NCI-H1694 treated with DMSO at 0.1 percent for 48 hours (cell line): Measurements from ENCODE around the gene STX1A.
A peak's percentile ranks its signal among the peaks of the same experiment; 100 is the strongest.

ENCODE experiments used
- DNase-seq: peaks from one replicate; lab custom pipeline; 2025; lab: John Stamatoyannopoulos, UW

Gene STX1A

GRCh38 chr7:73707045-73707631 is 12.3 kb downstream of the STX1A start:
- DNase-seq, result peak; percentile 85

DNA sequence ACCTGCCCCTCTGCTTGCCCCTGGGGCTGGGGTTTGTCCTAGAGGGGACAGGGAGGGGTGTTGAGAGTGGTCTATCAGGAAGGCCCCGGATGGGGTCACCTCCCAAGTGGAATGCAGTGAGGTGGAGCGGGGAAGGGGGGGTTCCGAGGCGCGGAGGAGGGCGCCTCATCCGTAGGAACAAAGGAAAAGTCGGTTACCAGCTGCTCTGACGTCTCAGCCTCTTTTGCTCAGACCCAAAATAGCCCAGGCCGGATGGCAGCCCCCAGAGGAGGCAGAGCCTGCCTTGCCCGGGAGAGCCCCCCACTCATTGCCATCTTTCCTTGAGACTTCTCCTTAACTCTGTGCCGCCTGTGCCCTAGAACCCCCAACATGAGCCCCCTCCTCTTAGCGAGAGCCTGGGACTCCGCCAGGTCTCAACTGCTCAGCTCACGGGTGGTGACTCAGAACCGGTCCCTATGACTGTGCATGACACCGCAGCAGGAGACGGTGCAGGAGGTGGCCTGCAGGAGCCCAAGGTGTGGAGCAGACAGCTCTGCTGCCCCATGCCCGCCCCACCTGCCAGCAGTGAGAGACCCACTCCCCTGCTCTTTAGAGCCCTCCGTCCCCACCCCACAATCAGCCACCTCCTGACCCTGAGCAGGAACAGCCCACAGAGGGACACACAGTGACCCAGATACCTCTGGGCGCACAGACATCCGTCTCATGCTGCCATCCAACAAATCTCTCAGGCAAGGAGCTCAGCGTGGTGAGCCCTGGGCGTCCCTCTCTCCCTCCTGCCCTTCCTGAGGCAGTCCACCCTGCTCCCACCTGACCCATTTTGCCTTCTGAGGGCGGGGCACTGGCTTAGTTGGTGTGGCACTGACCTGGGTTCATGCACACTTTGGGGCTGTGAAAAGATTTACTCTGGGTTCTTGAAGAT is 13.1 kb downstream of the STX1A start:
- DNase-seq, result peak; percentile 63

DNA sequence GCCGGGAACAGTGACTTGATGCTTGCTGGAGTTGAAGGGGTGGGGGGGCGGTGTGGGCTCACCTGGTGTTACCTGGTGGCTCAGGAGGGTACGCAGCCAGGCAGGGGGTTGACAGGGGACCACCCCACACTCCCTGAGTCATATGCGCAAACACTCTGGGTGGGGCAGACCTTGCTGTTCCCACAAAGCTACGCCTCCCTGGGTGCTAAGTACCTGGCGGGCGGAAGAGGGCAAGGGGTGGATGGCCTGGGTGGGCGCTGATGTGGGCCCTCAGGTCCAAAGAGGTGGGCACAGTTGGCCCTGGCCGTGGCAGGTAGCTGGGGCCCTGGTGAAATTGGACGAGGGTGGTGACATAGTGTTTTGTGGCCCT is 13.9 kb downstream of the STX1A start:
- DNase-seq, result no peak

DNA sequence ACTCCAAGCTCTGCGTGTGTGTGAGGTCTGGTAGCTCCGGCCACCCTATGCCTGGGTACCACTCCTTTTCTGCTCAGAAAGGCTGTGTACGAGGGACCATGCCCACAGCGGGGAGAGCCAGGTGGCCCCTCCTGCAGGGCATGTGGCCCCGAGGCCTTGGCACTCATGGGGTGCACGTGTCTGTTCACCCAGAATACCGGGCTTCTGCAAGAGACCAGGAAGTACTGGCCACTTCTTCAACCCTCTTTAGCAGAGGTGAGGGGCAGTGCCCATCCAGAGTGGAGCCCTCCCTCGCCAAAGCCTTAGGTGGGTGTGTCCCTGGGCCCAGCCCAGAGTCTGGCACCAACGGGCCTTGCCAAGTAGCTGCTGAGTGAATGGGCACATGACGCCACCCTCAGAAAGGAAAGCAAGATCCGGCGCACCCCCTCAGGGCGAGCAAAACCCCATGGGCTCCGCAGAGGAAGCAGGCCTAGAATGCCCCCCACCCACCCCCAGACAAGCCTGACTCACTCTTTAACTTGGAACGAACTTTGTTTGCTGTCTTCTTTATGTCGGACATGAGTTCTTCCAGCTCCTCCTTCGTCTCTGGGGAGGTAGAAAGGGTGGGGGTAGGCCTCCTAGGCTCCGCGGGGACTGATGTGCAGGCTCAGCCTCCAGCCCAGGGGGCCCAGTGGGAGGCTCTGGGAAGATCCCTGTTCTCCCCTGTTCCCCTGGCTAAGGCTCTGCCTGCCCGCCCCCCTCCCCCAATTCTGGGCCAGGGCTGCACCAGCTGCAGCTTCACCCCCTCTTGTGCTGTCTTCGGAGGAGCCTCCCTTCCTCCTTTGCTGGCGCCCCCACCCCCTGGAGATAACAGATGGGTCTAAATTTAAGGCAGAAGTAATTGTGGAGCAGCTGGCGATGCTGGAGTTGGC is 14.6 kb downstream of the STX1A start:
- DNase-seq, result peak; percentile 79

- peak; percentile 10 for DNase-seq
These were observed 15.5 kb downstream of the STX1A start for GRCh38 chr7:73703757-73704639.

- no peak for DNase-seq
These were observed 16.2 kb downstream of the STX1A start for GRCh38 chr7:73703225-73703624.

DNA sequence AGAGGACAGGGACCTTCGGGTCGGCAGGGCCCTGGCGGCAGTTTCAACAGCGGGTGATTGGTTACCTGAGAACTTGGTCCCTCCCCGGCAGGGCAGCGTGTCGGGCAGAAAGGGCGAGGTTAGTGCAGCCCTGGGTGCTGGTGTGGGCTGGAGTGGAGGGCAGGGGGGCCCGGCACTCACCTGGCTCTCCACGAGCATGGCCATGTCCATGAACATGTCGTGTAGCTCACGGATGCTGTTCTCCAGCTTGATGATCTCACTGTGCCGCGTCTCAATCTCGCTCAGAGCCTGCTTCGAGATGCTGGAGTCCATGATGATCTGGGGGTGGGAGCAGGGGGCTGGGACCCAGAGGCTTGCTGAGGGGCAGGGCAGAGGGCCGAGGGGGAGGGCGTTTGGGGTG is 16.8 kb downstream of the STX1A start:
- no peak for DNase-seq

DNA sequence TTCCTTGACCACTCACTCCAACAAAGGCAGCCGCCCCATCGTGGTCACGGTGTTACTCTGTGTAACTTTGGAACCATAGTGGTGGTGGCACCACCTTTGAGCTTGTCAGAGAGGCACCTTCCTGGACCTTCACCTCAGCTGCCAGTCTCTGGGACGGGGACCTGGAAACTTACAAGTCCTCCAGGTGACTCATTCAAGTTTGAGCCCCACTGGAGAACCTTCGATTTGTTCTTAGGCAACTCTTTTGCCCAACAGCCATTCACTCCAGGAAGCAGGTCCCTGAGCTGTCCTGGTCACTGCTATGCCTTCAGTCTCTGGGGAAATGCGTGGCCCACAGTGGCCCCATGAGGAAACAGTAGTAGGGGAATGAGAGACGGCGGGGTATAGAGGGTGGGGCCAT is 17.2 kb downstream of the STX1A start:
- DNase-seq, result no peak

- DNase-seq, result peak; percentile 27
These were observed 18.0 kb downstream of the STX1A start for GRCh38 chr7:73701357-73701995.

- DNase-seq, result no peak
These were observed 18.8 kb downstream of the STX1A start for GRCh38 chr7:73700581-73701134.

DNA sequence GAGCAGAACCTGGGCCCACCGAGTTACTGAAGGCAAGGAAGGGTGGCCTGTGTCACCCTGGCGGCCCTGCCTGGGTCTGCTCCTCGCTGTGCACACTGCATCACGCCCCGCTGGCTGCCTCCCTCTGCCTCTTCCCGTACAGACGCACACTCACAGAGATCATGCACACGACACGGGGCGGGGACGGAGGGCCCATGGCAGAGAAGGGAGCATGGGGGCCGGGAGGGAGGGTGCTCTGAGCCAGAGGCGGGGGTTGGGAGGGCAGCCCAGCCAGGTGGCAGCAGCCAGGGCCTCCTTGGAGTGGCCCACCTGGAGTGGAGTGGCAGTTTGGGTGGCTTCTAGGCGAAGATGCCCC is 19.4 kb downstream of the STX1A start:
- DNase-seq, result peak; percentile 24

DNA sequence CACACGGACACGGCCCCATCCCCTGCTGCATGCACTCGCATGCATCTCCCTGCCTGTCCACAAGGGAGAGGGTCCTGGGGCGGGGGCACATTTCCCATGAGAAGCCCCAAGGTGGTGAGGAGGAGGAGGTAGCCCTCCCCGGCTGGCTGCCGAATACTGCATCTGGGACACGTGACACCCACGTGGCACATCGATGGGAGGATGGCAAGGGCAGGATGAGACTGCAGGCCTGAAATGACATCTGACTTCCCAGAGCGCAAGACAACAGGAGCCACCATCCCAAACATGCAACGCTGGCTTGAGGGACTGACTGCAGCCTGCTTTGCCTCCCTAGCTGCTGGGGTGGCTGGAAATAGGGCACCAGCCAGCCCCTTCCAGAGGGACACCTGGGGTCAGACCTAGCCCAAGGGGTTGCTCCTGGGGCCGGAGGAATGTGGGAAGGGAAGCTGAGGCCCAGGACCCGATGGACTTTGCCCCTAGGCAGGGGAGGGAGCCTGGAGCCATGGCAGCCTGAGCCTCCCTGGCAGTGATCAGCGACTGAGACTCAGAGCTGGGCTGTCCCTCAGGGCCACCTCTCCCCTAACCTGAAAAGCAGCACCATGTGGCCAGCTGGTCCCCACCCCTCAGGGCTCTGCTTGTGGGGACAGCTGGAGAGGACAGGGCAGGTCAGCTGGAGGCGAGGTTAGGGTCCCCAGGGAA is 19.9 kb downstream of the STX1A start:
- DNase-seq, result no peak

DNA sequence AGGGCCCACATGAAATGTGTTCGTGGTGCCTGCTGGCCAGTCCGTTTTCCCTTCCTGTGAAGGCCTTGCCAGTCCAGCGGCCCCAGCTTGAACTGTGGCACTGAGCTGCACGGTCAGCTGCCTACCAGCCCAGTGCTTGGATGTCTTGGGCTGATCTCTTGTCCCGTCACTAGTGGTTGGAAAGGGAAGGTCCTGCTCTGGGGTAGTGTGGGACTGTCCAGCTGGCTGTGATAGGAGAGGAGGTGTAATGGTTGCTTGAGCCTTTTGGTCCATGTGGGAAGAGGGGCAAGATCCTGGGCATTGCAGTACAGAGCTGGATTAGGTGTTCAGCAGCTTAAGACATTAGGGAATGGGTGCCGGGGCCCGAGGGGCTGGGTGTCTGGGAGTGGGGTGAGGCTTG is 21.1 kb downstream of the STX1A start:
- no peak for DNase-seq

GRCh38 chr7:73696372-73696771 is 23.1 kb downstream of the STX1A start:
- no peak for DNase-seq

- DNase-seq, result no peak
These were observed 28.8 kb downstream of the STX1A start for GRCh38 chr7:73690646-73691045.

GRCh38 chr7:73688288-73688687 is 31.2 kb downstream of the STX1A start:
- DNase-seq, result no peak

GRCh38 chr7:73685311-73685710 is 34.2 kb downstream of the STX1A start:
- no peak for DNase-seq

DNA sequence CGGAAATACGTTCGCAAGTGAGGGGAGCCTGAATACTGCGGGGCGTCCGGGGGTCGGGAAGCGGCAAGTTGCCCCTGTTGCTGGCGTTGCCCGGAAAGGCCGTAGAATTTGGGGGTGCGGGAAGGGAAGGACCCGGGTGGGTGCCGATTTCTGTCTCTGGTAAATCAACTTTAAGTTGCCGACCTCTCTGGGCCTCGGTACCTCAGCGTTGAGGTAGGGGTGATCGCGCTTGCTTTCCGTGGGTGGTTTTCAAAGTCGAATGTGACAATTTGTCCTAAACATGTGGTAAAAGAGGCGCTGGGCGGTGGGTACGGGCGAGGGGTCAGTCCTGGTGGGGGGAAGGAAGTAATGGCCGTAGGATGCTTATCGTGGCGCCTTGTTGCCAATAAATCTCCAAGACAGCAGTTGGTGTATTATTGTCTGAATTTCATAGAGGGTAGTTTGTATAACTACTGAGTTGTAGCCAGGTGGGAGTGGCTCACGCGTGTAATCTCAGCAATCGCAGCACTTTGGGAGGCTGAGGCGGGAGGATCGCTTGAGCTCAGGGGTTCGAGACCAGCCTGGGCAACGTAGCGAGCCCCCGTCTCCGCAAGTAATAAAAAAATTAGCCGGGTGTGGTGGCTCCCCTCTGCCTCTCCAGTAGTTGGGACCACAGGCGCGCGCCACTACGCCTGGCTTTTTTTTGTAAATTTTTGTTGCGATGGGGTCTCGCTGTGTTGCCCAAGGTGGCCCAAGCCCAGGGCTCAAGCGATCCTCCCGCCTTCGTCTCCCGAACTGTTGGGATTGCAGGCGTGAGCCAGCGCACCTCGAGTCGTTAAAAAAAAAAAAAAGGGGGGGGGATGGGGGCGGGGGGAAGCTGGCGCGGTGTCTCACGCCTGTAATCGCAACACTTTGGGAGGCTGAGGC is 35.4 kb downstream of the STX1A start:
- DNase-seq, result no peak
